ENCODE data around the gene PEMT.

Gene PEMT

GRCh38 chr17:17510456-17511292, 80.8 kb downstream of the PEMT start:
- no peak overlapping the region for H3K4me3 ChIP-seq (ENCODE audit: insufficient read depth, low read length, poor library complexity, severe bottlenecking)
- H3K9me3 ChIP-seq (ENCODE audit: insufficient read depth, low read length), result no peaks in the 10 kb centered on the region
- no peaks in the 10 kb centered on the region for H3K27me3 ChIP-seq (ENCODE audit: low read length)
- H4K20me1 ChIP-seq (ENCODE audit: low read depth, low read length), result no peaks in the 10 kb centered on the region
- H3F3A ChIP-seq (ENCODE audit: insufficient read depth), result no peaks in the 10 kb centered on the region
- H3K9ac ChIP-seq (ENCODE audit: low read length), result no peak overlapping the region
- TF ChIP-seq CTCF (IDR thresholded peaks at IDR 0.05; ENCODE audit: insufficient read depth, low read length, poor library complexity, severe bottlenecking) (no peak), EZH2phosphoT487 (conservative IDR thresholded peaks at IDR 0.05; ENCODE audit: low read length) (no peak)
- no peaks in the 10 kb centered on the region for H3K36me3 ChIP-seq (ENCODE audit: low read length)
- H3K4me2 ChIP-seq (ENCODE audit: low read depth, low read length, poor library complexity, severe bottlenecking), result no peak overlapping the region
- no peaks in the 10 kb centered on the region for H3K9me2 ChIP-seq (replicated peaks; ENCODE audit: insufficient read depth, low read length)
- no peak overlapping the region for H2AFZ ChIP-seq (ENCODE audit: low read depth, low read length, severe bottlenecking)
- H3K27ac ChIP-seq (ENCODE audit: low read depth, low read length), result no peak overlapping the region
- H3K79me2 ChIP-seq (ENCODE audit: insufficient read depth, low read length), result no peaks in the 10 kb centered on the region

GRCh38 chr17:17509601-17510425, 81.7 kb downstream of the PEMT start:
- no peak overlapping the region for H3K4me2 ChIP-seq (ENCODE audit: low read depth, low read length, poor library complexity, severe bottlenecking)
- no peak overlapping the region for H3K9ac ChIP-seq (ENCODE audit: low read length)
- no peak overlapping the region for H3K27ac ChIP-seq (ENCODE audit: low read depth, low read length)
- H3F3A ChIP-seq (ENCODE audit: insufficient read depth), result no peaks in the 10 kb centered on the region
- H3K27me3 ChIP-seq (ENCODE audit: low read length), result no peaks in the 10 kb centered on the region
- H2AFZ ChIP-seq (ENCODE audit: low read depth, low read length, severe bottlenecking), result no peak overlapping the region
- no peaks in the 10 kb centered on the region for H3K36me3 ChIP-seq (ENCODE audit: low read length)
- no peaks in the 10 kb centered on the region for H3K9me3 ChIP-seq (ENCODE audit: insufficient read depth, low read length)
- no peaks in the 10 kb centered on the region for H3K9me2 ChIP-seq (replicated peaks; ENCODE audit: insufficient read depth, low read length)
- H4K20me1 ChIP-seq (ENCODE audit: low read depth, low read length), result no peaks in the 10 kb centered on the region
- H3K4me3 ChIP-seq (ENCODE audit: insufficient read depth, low read length, poor library complexity, severe bottlenecking), result no peak overlapping the region
- no peaks in the 10 kb centered on the region for H3K79me2 ChIP-seq (ENCODE audit: insufficient read depth, low read length)
- no peak for TF ChIP-seq CTCF (IDR thresholded peaks at IDR 0.05; ENCODE audit: insufficient read depth, low read length, poor library complexity, severe bottlenecking)
- no peak for TF ChIP-seq EZH2phosphoT487 (conservative IDR thresholded peaks at IDR 0.05; ENCODE audit: low read length)

- H3K36me3 ChIP-seq (ENCODE audit: low read length), result no peaks in the 10 kb centered on the region
- H4K20me1 ChIP-seq (ENCODE audit: low read depth, low read length), result no peaks in the 10 kb centered on the region
- H3K27me3 ChIP-seq (ENCODE audit: low read length), result no peaks in the 10 kb centered on the region
- H3K9ac ChIP-seq (ENCODE audit: low read length), result no peak overlapping the region
- H3K9me3 ChIP-seq (ENCODE audit: insufficient read depth, low read length), result no peaks in the 10 kb centered on the region
- no peak overlapping the region for H3K4me3 ChIP-seq (ENCODE audit: insufficient read depth, low read length, poor library complexity, severe bottlenecking)
- H3K4me2 ChIP-seq (ENCODE audit: low read depth, low read length, poor library complexity, severe bottlenecking), result no peak overlapping the region
- H2AFZ ChIP-seq (ENCODE audit: low read depth, low read length, severe bottlenecking), result no peak overlapping the region
- H3K79me2 ChIP-seq (ENCODE audit: insufficient read depth, low read length), result no peaks in the 10 kb centered on the region
- H3K27ac ChIP-seq (ENCODE audit: low read depth, low read length), result no peak overlapping the region
- no peak for TF ChIP-seq EZH2phosphoT487 (conservative IDR thresholded peaks at IDR 0.05; ENCODE audit: low read length)
- no peaks in the 10 kb centered on the region for H3K9me2 ChIP-seq (replicated peaks; ENCODE audit: insufficient read depth, low read length)
- no peaks in the 10 kb centered on the region for H3F3A ChIP-seq (ENCODE audit: insufficient read depth)
Measured at GRCh38 chr17:17508646-17509591, 82.6 kb downstream of the PEMT start.

Measured in SU-DHL-6 (cell line).